HCT116 (cell line): ENCODE data around the gene PPP2R5B. TPM values are rescaled to one million over a fixed set of nuclear protein-coding genes. Genes with fewer than 3 reads are reported as not detected.

Experiments used
- ATAC-seq: fragments of 200-7000 bp; cut with Tn5 transposase; 2 replicates; pipeline ENCODE4 v1.9.1; 2020; ENCODE audit warnings: mild to moderate bottlenecking, moderate library complexity
- BruUV-seq: library from RNA; stranded (reverse); fragments of 400-500 nt; replicated peaks from 2 replicates; lab custom pipeline; 2021; lab: Mats Ljungman, UMichigan
- CTCF ChIA-PET: fragments of 300-600 bp; sonication (Branson Sonifier 250); formaldehyde crosslinking; loops from one replicate; lab custom pipeline; 2021; ENCODE audit warnings: antibody characterized with exemption; lab: Charles Lee
- POLR2A ChIA-PET: fragments of 300-600, 350-600 bp; sonication (Branson Sonifier 250); formaldehyde crosslinking; loops from one replicate; lab custom pipeline; 2021; ENCODE audit warnings: antibody characterized with exemption; lab: Charles Lee
- RAD21 ChIA-PET, 2 experiments: fragments of 300-600 bp; sonication (Branson Sonifier 250); formaldehyde crosslinking; loops; one replicate each; lab custom pipeline; 2023; ENCODE audit warnings: low total read pairs in 2 of 2; ENCODE audit not compliant: uncharacterized antibody in 2 of 2, unreplicated experiment in 2 of 2, low non-redundant PET in 1 of 2; lab: Charles Lee
- DNase-seq: peaks from one replicate; pipeline ENCODE4 v3.0.0-alpha.2; 2010; ENCODE audit warnings: low read depth, low spot score
- H2AFZ ChIP-seq: fragments of 200-600 bp; shearing (Covaris generic), sonication (generic); 2 replicates; pipeline ENCODE4 v1.6.1; 2017; ENCODE audit warnings: low read depth, mixed run types, mixed read lengths, antibody characterized with exemption, low read length; ENCODE audit not compliant: poor library complexity, severe bottlenecking
- H3K27ac ChIP-seq: 2 replicates; pipeline ENCODE4 v1.5.1; 2012; ENCODE audit warnings: low read depth, low read length
- H3K27me3 ChIP-seq: fragments of 200-600 bp; sonication (generic); 2 replicates; pipeline ENCODE4 v1.6.1; 2016; ENCODE audit warnings: mixed run types, low read length, mixed read lengths; ENCODE audit not compliant: insufficient read depth
- H3K36me3 ChIP-seq, 2 experiments: fragments of 200-500 bp in 1 of 2; fragments of 200-600 bp in 1 of 2; sonication (Bioruptor generic) in 1 of 2; sonication (generic) in 1 of 2; 2 replicates each; pipeline versions ENCODE4 v1.5.1 to v1.6.1; 2014 to 2016; ENCODE audit warnings: low read length in 2 of 2, inconsistent platforms in 1 of 2, mixed read lengths in 1 of 2, mixed run types in 1 of 2; ENCODE audit not compliant: insufficient read depth in 2 of 2, control insufficient read depth in 1 of 2
- H3K4me1 ChIP-seq, 2 experiments: fragments of 200-600 bp in 1 of 2; sonication (generic) in 1 of 2; 2 replicates each; pipeline versions ENCODE4 v1.5.1 to v1.6.1; 2012 to 2017; ENCODE audit warnings: low read length in 2 of 2, inconsistent platforms in 1 of 2, mild to moderate bottlenecking in 1 of 2, mixed read lengths in 1 of 2, mixed run types in 1 of 2, moderate library complexity in 1 of 2; ENCODE audit not compliant: insufficient read depth in 2 of 2, control insufficient read depth in 1 of 2
- H3K4me2 ChIP-seq: fragments of 200-600 bp; sonication (generic); 2 replicates; pipeline ENCODE4 v1.6.1; 2017; ENCODE audit warnings: mixed run types, low read length, mixed read lengths
- H3K4me3 ChIP-seq, 2 experiments: fragments of 200-600 bp in 1 of 2; sonication (generic) in 1 of 2; replicated peaks in 1 of 2; 2 replicates each; pipeline ENCODE4 v1.5.1; 2011 to 2016; ENCODE audit warnings: low read length in 2 of 2, control low read depth in 1 of 2, low read depth in 1 of 2, mild to moderate bottlenecking in 1 of 2, mixed read lengths in 1 of 2, mixed run types in 1 of 2
- H3K79me2 ChIP-seq: fragments of 200-600 bp; sonication (generic); 2 replicates; pipeline ENCODE4 v1.6.1; 2017; ENCODE audit warnings: mild to moderate bottlenecking, mixed run types, low read length, moderate library complexity, mixed read lengths; ENCODE audit not compliant: insufficient read depth
- H3K9ac ChIP-seq: fragments of 200-600 bp; sonication (generic); 2 replicates; pipeline ENCODE4 v1.6.1; 2016; ENCODE audit warnings: low read length, mixed read lengths
- H3K9me2 ChIP-seq: fragments of 200-600 bp; sonication (generic), shearing (Covaris generic); 2 replicates; pipeline ENCODE4 v1.6.1; 2017; ENCODE audit warnings: mixed run types, mild to moderate bottlenecking, moderate library complexity; ENCODE audit not compliant: insufficient read depth
- H3K9me3 ChIP-seq, 2 experiments: fragments of 200-500 bp in 1 of 2; fragments of 200-600 bp in 1 of 2; sonication (Bioruptor generic) in 1 of 2; sonication (generic) in 1 of 2; 2 replicates each; pipeline ENCODE4 v1.6.1; 2014 to 2017; ENCODE audit warnings: low read length in 2 of 2, mixed read lengths in 2 of 2, inconsistent platforms in 1 of 2, low read depth in 1 of 2, mild to moderate bottlenecking in 1 of 2, mixed run types in 1 of 2, moderate library complexity in 1 of 2; ENCODE audit not compliant: control insufficient read depth in 1 of 2, insufficient read depth in 1 of 2
- H4K20me1 ChIP-seq: fragments of 200-600 bp; sonication (generic), shearing (Covaris generic); 2 replicates; pipeline ENCODE4 v1.6.1; 2017; ENCODE audit warnings: mixed run types, mild to moderate bottlenecking, moderate library complexity; ENCODE audit not compliant: insufficient read depth
- CEBPB ChIP-seq: IDR thresholded peaks from 2 replicates; pipeline ENCODE4 v1.6.1; 2012; ENCODE audit warnings: low read depth
- CTCF ChIP-seq, 3 experiments: fragments of 200-600 bp in 1 of 3; sonication (generic) in 1 of 3; IDR thresholded peaks in 2 of 3; conservative IDR thresholded peaks in 1 of 3; 2 replicates each; pipeline ENCODE4 v1.5.1; 2012 to 2017; ENCODE audit warnings: low read depth in 2 of 3, low read length in 2 of 3, antibody characterized with exemption in 1 of 3, borderline replicate concordance in 1 of 3, control low read depth in 1 of 3, mild to moderate bottlenecking in 1 of 3, mixed read lengths in 1 of 3, mixed run types in 1 of 3, moderate library complexity in 1 of 3; ENCODE audit not compliant: insufficient read depth in 1 of 3
- EGR1 ChIP-seq: IDR thresholded peaks from 2 replicates; pipeline ENCODE4 v1.6.1; 2012; ENCODE audit warnings: low read depth
- EZH2 ChIP-seq: fragments of 200-600 bp; sonication (generic); IDR thresholded peaks from 2 replicates; pipeline ENCODE4 v1.6.1; 2017; ENCODE audit warnings: antibody characterized with exemption, mixed run types
- EZH2phosphoT487 ChIP-seq: fragments of 200-600 bp; IDR thresholded peaks from 2 replicates; pipeline ENCODE4 v1.6.1; 2018; ENCODE audit warnings: antibody characterized with exemption, borderline replicate concordance
- JUND ChIP-seq: IDR thresholded peaks from 2 replicates; pipeline ENCODE4 v1.6.1; 2012
- POLR2A ChIP-seq: IDR thresholded peaks from 2 replicates; pipeline ENCODE4 v1.7.0; 2011; ENCODE audit warnings: borderline replicate concordance; ENCODE audit not compliant: insufficient read depth, insufficient read length; ENCODE audit errors: extremely low read depth
- RAD21 ChIP-seq: IDR thresholded peaks from 2 replicates; pipeline ENCODE4 v1.6.1; 2012; ENCODE audit warnings: low read depth, mild to moderate bottlenecking
- SIN3A ChIP-seq: IDR thresholded peaks from 2 replicates; pipeline ENCODE4 v1.6.1; 2012; ENCODE audit warnings: low read depth
- SP1 ChIP-seq: IDR thresholded peaks from 2 replicates; pipeline ENCODE4 v1.6.1; 2012; ENCODE audit warnings: low read depth
- SRF ChIP-seq: IDR thresholded peaks from 2 replicates; pipeline ENCODE4 v1.6.1; 2012; ENCODE audit warnings: low read depth
- TCF7L2 ChIP-seq: IDR thresholded peaks from 2 replicates; pipeline ENCODE4 v1.7.0; 2011; ENCODE audit warnings: borderline replicate concordance, inconsistent platforms; ENCODE audit not compliant: insufficient read depth, insufficient read length; ENCODE audit errors: extremely low read depth
- YY1 ChIP-seq: IDR thresholded peaks from 2 replicates; pipeline ENCODE4 v1.6.1; 2011; ENCODE audit warnings: low read length, low read depth, moderate library complexity, mild to moderate bottlenecking; ENCODE audit not compliant: insufficient replicate concordance; ENCODE audit errors: extremely low read depth
- ZBTB33 ChIP-seq: IDR thresholded peaks from 2 replicates; pipeline ENCODE4 v1.6.1; 2011; ENCODE audit warnings: mild to moderate bottlenecking, low read length, moderate library complexity; ENCODE audit not compliant: insufficient replicate concordance; ENCODE audit errors: extremely low read depth
- ZNF274 ChIP-seq: fragments of 200-500 bp; sonication (Bioruptor generic); IDR thresholded peaks from 2 replicates; pipeline ENCODE4 v1.6.1; 2014; ENCODE audit warnings: mild to moderate bottlenecking, low read depth, low read length, inconsistent platforms
- intact Hi-C: fragments of 100-400 bp; cut with micrococcal nuclease; formaldehyde crosslinking; loops from 2 replicates; pipeline ENCODE4 v1.10.0; 2022
- total RNA-seq: library from RNA; stranded (reverse); gene quantifications from one replicate; pipeline ENCODE4 v1.2.1, GENCODE V29; 2021; ENCODE audit not compliant: unreplicated experiment
- TF ChIP-seq, protein P1 (sequence below): IDR thresholded peaks from 2 replicates; pipeline ENCODE4 v1.6.1; 2012
- TF ChIP-seq, protein P2 (sequence below): IDR thresholded peaks from 2 replicates; pipeline ENCODE4 v1.6.1; 2012

The PPP2R5B gene
- total RNA-seq, 1 experiment from 2014 or later: 10.9 TPM

GRCh38 chr11:64924910-64925284 lies 408 bp downstream of the PPP2R5B start (continued):
- TF ChIP-seq CTCF (IDR thresholded peaks at IDR 0.05 in 2 of 3, conservative IDR thresholded peaks at IDR 0.05 in 1 of 3; ENCODE audit: borderline replicate concordance in 1 of 3, insufficient read depth in 1 of 3, low read depth in 2 of 3, low read length in 2 of 3): no peak
- TF ChIP-seq, all 23 proteins: peak for 0

DNA sequence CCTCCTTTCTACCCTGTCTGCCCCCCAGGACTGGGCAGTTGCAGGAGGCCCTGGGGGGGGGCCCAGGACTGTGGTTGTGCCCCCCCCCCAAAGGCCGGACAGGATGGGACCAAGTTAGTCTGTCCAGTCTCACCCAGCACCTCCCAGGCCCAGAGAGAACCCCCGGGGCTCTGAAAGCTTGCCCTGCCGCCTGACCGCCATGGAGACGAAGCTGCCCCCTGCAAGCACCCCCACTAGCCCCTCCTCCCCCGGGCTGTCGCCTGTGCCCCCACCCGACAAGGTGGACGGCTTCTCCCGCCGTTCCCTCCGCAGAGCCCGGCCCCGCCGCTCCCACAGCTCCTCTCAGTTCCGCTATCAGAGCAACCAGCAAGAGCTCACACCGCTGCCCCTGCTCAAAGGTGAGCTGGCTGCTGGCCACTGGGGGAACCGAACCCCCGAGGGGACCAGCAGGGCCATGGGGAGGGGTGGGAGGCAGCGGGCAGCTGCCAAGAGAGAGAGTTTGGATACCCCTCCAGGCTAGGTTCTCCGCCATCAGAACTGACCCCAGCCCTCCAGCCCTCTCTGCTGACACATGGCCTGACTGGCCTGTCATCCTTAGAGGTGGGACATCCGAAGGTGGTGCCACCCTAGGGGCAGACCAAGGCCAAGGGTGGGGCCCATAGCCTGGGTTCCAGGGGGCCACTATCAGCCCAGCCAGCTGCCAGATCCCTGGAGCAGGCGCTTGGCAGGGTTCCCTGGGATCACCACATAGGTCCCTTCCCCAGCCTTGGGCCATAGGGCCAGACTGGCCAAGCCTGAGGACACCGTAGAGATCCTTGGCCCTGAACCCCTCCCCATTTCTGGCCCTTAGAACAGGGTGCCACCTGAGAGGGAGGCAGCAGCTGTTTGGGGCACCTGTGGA lies 1.3 kb downstream of the PPP2R5B start:
- peaks cover 0 to 3% of the 10 kb centered on the region in 2 experiments; a peak in 1 of 4 replicates for H3K36me3 ChIP-seq
- H3K9ac ChIP-seq: peak overlapping the region; percentile 68; the same call in 1 of the 2 replicates
- DNase-seq (no peak), ATAC-seq (no peak)
- H3K79me2 ChIP-seq: no peaks in the 10 kb centered on the region
- H3K4me2 ChIP-seq: peak overlapping the region; percentile 82
- no peak for TF ChIP-seq CEBPB
- TF ChIP-seq YY1: no peak
- TF ChIP-seq ZNF274: no peak
- no peak for TF ChIP-seq EGR1
- TF ChIP-seq SIN3A: no peak
- no peak for TF ChIP-seq POLR2A
- no peak for TF ChIP-seq JUND
- TF ChIP-seq TCF7L2: no peak
- TF ChIP-seq ZBTB33: no peak
- no peak for TF ChIP-seq SP1
- TF ChIP-seq SRF: no peak
- no peak for TF ChIP-seq RAD21
- no peak for TF ChIP-seq CTCF (IDR thresholded peaks at IDR 0.05 in 2 of 3, conservative IDR thresholded peaks at IDR 0.05 in 1 of 3; ENCODE audit: borderline replicate concordance in 1 of 3, insufficient read depth in 1 of 3, low read depth in 2 of 3, low read length in 2 of 3)
- no peak for TF ChIP-seq EZH2phosphoT487
- TF ChIP-seq, protein P1, sequence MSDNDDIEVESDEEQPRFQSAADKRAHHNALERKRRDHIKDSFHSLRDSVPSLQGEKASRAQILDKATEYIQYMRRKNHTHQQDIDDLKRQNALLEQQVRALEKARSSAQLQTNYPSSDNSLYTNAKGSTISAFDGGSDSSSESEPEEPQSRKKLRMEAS: no peak
- no peak for TF ChIP-seq EZH2
- TF ChIP-seq, protein P2, sequence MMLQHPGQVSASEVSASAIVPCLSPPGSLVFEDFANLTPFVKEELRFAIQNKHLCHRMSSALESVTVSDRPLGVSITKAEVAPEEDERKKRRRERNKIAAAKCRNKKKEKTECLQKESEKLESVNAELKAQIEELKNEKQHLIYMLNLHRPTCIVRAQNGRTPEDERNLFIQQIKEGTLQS: no peak
- intact Hi-C loops: no loop called here
- no peaks in the 10 kb centered on the region for H4K20me1 ChIP-seq
- RAD21 ChIA-PET: no interaction called here
- POLR2A ChIA-PET: interaction anchor here (0.6 kb wide), 1 partner anchor 15 kb away, joined by 4 read pairs; no protein-coding TSS in a partner anchor
- no TSS peak for BruUV-seq
- H3K4me3 ChIP-seq: peak overlapping the region; percentile 73 to 80
- H3K27me3 ChIP-seq: no peaks in the 10 kb centered on the region
- H3K9me2 ChIP-seq: no peaks in the 10 kb centered on the region
- no peaks in the 10 kb centered on the region for H3K9me3 ChIP-seq
- no peak overlapping the region for H2AFZ ChIP-seq
- CTCF ChIA-PET: no interaction called here
- H3K27ac ChIP-seq: no peak overlapping the region
- peaks cover 4 to 18% of the 10 kb centered on the region in 2 experiments for H3K4me1 ChIP-seq
